OCI-LY1 (cell line): Measurements from ENCODE around the gene PPP1R12B.

Source experiments
- CTCF ChIP-seq: fragments of 200-600 bp; sonication (generic), shearing (Covaris generic); IDR thresholded peaks from 2 replicates; pipeline ENCODE4 v1.5.1; 2017; ENCODE audit warnings: mild to moderate bottlenecking, antibody characterized with exemption, low read length, moderate library complexity, mixed read lengths
- EZH2 ChIP-seq: fragments of 200-600 bp; sonication (generic), shearing (Covaris generic); IDR thresholded peaks from 2 replicates; pipeline ENCODE4 v1.8.0; 2017; ENCODE audit warnings: borderline replicate concordance, mixed run types, mild to moderate bottlenecking, antibody characterized with exemption, low read length, moderate library complexity, mixed read lengths

- no peak for TF ChIP-seq CTCF
- TF ChIP-seq EZH2 = no peak
Observed at GRCh38 chr1:202304375-202304774, 44.1 kb upstream of the PPP1R12B start.
